SK-N-SH treated with all-trans-retinoic acid at 6 μM for 48 hours (cell line): ENCODE results near the gene TEKT4.
"Not testable (repeated sequence)": the region's sequence is repeated elsewhere in the genome, so short reads cannot be mapped to it uniquely, and the experiment has no call there.

Source experiments
- ARNTL ChIP-seq: fragments of 450-650 bp; formaldehyde crosslinking; IDR thresholded peaks from 2 replicates; pipeline ENCODE4 v1.5.0; 2020; ENCODE audit warnings: low read depth, mild to moderate bottlenecking, moderate library complexity, borderline replicate concordance
- ESRRG ChIP-seq: fragments of 250-450 bp; sonication (Bioruptor Pico); IDR thresholded peaks from 2 replicates; pipeline ENCODE4 v1.6.1; 2021; ENCODE audit warnings: mild to moderate bottlenecking
- ISL1 ChIP-seq: fragments of 250-450 bp; sonication (Bioruptor Pico); IDR thresholded peaks from 2 replicates; pipeline ENCODE4 v2.1.2; 2022; ENCODE audit warnings: mild to moderate bottlenecking, moderate library complexity
- RARB ChIP-seq: fragments of 250-450 bp; sonication (Bioruptor Pico); IDR thresholded peaks from 2 replicates; pipeline ENCODE4 v1.8.0; 2021; ENCODE audit warnings: mild to moderate bottlenecking, moderate library complexity
- SNAI2 ChIP-seq: fragments of 250-450 bp; sonication (Bioruptor Pico); IDR thresholded peaks from 2 replicates; pipeline ENCODE4 v1.5.0; 2020; ENCODE audit warnings: mild to moderate bottlenecking, moderate library complexity
- ZFP3 ChIP-seq: fragments of 250-450 bp; sonication (Bioruptor Pico); IDR thresholded peaks from 2 replicates; pipeline ENCODE4 v1.5.0; 2020; ENCODE audit warnings: mild to moderate bottlenecking, moderate library complexity
- ZNF565 ChIP-seq: fragments of 450-650 bp; formaldehyde crosslinking; conservative IDR thresholded peaks from 2 replicates; pipeline ENCODE4 v1.5.0; 2020; ENCODE audit warnings: low read depth, mild to moderate bottlenecking, moderate library complexity
- TF ChIP-seq, protein P1 (sequence below): fragments of 250-450 bp; sonication (Bioruptor Pico); IDR thresholded peaks from 2 replicates; pipeline ENCODE4 v1.8.0; 2021; ENCODE audit warnings: low read depth, mild to moderate bottlenecking, moderate library complexity, borderline replicate concordance
- TF ChIP-seq, protein P2 (sequence below): fragments of 250-450 bp; sonication (Bioruptor Pico); IDR thresholded peaks from 2 replicates; pipeline ENCODE4 v1.8.0; 2020; ENCODE audit warnings: mild to moderate bottlenecking, moderate library complexity, borderline replicate concordance
- TF ChIP-seq, protein P3 (sequence below): fragments of 250-450 bp; sonication (Bioruptor Pico); IDR thresholded peaks from 2 replicates; pipeline ENCODE4 v1.5.1; 2021; ENCODE audit warnings: mild to moderate bottlenecking, moderate library complexity
- TF ChIP-seq, protein P4 (sequence below): fragments of 250-450 bp; sonication (Bioruptor Pico); IDR thresholded peaks from 2 replicates; pipeline ENCODE4 v1.5.1; 2020; ENCODE audit warnings: low read depth, mild to moderate bottlenecking, moderate library complexity

DNA sequence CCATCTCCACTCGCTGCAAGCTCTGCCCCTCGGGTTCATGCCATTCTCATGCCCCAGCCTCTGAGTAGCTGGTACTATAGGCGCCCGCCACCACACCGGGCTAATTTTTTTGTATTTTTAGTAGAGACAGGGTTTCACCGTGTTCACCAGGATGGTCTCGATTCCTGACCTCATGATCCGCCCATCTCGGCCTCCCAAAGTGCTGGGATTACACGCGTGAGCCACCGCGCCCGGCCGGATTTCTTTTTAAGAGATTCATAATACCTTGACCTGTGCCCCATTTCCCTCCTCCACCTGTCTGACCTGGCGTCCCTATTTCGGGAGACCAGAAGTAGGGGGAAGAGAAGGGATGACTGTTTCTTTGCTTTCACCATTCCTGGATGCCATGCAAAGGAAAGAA lies 8.3 kb upstream of the TEKT4 start:
- TF ChIP-seq, protein P1, sequence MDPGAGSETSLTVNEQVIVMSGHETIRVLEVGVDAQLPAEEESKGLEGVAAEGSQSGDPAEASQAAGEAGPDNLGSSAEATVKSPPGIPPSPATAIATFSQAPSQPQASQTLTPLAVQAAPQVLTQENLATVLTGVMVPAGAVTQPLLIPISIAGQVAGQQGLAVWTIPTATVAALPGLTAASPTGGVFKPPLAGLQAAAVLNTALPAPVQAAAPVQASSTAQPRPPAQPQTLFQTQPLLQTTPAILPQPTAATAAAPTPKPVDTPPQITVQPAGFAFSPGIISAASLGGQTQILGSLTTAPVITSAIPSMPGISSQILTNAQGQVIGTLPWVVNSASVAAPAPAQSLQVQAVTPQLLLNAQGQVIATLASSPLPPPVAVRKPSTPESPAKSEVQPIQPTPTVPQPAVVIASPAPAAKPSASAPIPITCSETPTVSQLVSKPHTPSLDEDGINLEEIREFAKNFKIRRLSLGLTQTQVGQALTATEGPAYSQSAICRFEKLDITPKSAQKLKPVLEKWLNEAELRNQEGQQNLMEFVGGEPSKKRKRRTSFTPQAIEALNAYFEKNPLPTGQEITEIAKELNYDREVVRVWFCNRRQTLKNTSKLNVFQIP = not testable (repeated sequence)
- TF ChIP-seq ZNF565 (CRISPR knock-in tag); ESRRG; SNAI2 (CRISPR knock-in tag); ZFP3 (CRISPR knock-in tag); ARNTL (CRISPR knock-in tag); ISL1 (CRISPR knock-in tag); RARB (CRISPR knock-in tag): not testable (repeated sequence)
- TF ChIP-seq, protein P2, sequence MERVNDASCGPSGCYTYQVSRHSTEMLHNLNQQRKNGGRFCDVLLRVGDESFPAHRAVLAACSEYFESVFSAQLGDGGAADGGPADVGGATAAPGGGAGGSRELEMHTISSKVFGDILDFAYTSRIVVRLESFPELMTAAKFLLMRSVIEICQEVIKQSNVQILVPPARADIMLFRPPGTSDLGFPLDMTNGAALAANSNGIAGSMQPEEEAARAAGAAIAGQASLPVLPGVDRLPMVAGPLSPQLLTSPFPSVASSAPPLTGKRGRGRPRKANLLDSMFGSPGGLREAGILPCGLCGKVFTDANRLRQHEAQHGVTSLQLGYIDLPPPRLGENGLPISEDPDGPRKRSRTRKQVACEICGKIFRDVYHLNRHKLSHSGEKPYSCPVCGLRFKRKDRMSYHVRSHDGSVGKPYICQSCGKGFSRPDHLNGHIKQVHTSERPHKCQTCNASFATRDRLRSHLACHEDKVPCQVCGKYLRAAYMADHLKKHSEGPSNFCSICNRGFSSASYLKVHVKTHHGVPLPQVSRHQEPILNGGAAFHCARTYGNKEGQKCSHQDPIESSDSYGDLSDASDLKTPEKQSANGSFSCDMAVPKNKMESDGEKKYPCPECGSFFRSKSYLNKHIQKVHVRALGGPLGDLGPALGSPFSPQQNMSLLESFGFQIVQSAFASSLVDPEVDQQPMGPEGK (CRISPR knock-in tag) = not testable (repeated sequence)
- TF ChIP-seq, protein P3, sequence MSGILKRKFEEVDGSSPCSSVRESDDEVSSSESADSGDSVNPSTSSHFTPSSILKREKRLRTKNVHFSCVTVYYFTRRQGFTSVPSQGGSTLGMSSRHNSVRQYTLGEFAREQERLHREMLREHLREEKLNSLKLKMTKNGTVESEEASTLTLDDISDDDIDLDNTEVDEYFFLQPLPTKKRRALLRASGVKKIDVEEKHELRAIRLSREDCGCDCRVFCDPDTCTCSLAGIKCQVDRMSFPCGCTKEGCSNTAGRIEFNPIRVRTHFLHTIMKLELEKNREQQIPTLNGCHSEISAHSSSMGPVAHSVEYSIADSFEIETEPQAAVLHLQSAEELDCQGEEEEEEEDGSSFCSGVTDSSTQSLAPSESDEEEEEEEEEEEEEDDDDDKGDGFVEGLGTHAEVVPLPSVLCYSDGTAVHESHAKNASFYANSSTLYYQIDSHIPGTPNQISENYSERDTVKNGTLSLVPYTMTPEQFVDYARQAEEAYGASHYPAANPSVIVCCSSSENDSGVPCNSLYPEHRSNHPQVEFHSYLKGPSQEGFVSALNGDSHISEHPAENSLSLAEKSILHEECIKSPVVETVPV (CRISPR knock-in tag) = not testable (repeated sequence)
- TF ChIP-seq, protein P4, sequence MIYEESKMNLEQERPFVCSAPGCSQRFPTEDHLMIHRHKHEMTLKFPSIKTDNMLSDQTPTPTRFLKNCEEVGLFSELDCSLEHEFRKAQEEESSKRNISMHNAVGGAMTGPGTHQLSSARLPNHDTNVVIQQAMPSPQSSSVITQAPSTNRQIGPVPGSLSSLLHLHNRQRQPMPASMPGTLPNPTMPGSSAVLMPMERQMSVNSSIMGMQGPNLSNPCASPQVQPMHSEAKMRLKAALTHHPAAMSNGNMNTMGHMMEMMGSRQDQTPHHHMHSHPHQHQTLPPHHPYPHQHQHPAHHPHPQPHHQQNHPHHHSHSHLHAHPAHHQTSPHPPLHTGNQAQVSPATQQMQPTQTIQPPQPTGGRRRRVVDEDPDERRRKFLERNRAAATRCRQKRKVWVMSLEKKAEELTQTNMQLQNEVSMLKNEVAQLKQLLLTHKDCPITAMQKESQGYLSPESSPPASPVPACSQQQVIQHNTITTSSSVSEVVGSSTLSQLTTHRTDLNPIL = not testable (repeated sequence)
